Common myeloid progenitor, CD34-positive (primary cell): ENCODE data around the gene MTOR.

Experiments used
- CTCF ChIA-PET: fragments of 350-600 bp; sonication (Branson Sonifier 250); formaldehyde crosslinking; loops from one replicate; lab custom pipeline; 2021; ENCODE audit warnings: antibody characterized with exemption; lab: Charles Lee
- POLR2A ChIA-PET: fragments of 350-600 bp; sonication (Branson Sonifier 250); formaldehyde crosslinking; loops from one replicate; lab custom pipeline; 2021; ENCODE audit warnings: antibody characterized with exemption; lab: Charles Lee
- DNase-seq, 3 donors: peaks; one replicate each; pipeline versions ENCODE4 v3.0.0 to v3.0.0-alpha.2; 2013
- H3K27ac ChIP-seq, 2 experiments: 1 replicate in 1 of 2; 2 replicates in 1 of 2; pipeline ENCODE4 v1.7.0; 2013; ENCODE audit warnings: inconsistent platforms in 2 of 2, low read length in 2 of 2, mild to moderate bottlenecking in 2 of 2, low read depth in 1 of 2, moderate library complexity in 1 of 2; ENCODE audit not compliant: severe bottlenecking in 2 of 2, insufficient read depth in 1 of 2, poor library complexity in 1 of 2
- H3K27me3 ChIP-seq, 5 experiments: replicated peaks in 2 of 5; 1 replicate in 3 of 5; 2 replicates in 2 of 5; pipeline versions ENCODE4 v1.6.1 to v1.7.0; 2013; ENCODE audit warnings: low read length in 4 of 5, mild to moderate bottlenecking in 2 of 5, moderate library complexity in 2 of 5, inconsistent platforms in 1 of 5; ENCODE audit not compliant: insufficient read depth in 5 of 5, control insufficient read depth in 4 of 5
- H3K36me3 ChIP-seq, 4 experiments: 1 replicate in 2 of 4; 2 replicates in 2 of 4; pipeline versions ENCODE4 v1.6.1 to v1.7.0; 2013; ENCODE audit warnings: low read length in 3 of 4, control low read depth in 1 of 4, mild to moderate bottlenecking in 1 of 4; ENCODE audit not compliant: control insufficient read depth in 4 of 4, insufficient read depth in 4 of 4
- H3K4me1 ChIP-seq, 4 experiments: 1 replicate in 3 of 4; 2 replicates in 1 of 4; pipeline versions ENCODE4 v1.6.1 to v1.7.1; 2013; ENCODE audit warnings: low read length in 3 of 4, mild to moderate bottlenecking in 3 of 4, control low read depth in 1 of 4, inconsistent platforms in 1 of 4, moderate library complexity in 1 of 4; ENCODE audit not compliant: control insufficient read depth in 4 of 4, insufficient read depth in 4 of 4; ENCODE audit errors: control extremely low read depth in 1 of 4
- H3K4me3 ChIP-seq, 7 experiments: 1 replicate in 4 of 7; 2 replicates in 3 of 7; pipeline versions ENCODE4 v1.5.1 to v1.7.0; 2013; ENCODE audit warnings: mild to moderate bottlenecking in 7 of 7, low read length in 6 of 7, moderate library complexity in 6 of 7, inconsistent platforms in 2 of 7, low read depth in 2 of 7, control low read depth in 1 of 7; ENCODE audit not compliant: insufficient read depth in 4 of 7, control insufficient read depth in 1 of 7; ENCODE audit errors: extremely low read depth in 1 of 7
- H3K9me3 ChIP-seq, 5 experiments: 1 replicate in 4 of 5; 2 replicates in 1 of 5; pipeline versions ENCODE4 v1.6.1 to v1.7.1; 2013; ENCODE audit warnings: low read length in 4 of 5, mild to moderate bottlenecking in 2 of 5, inconsistent platforms in 1 of 5, low read depth in 1 of 5, moderate library complexity in 1 of 5; ENCODE audit not compliant: control insufficient read depth in 4 of 5, insufficient read depth in 2 of 5; ENCODE audit errors: control extremely low read depth in 1 of 5
- WGBS: methylation state at CpG from one replicate; pipeline ENCODE4 v1.1.5; 2013; ENCODE audit not compliant: insufficient coverage; 5-methylcytosine and 5-hydroxymethylcytosine counted together

Gene MTOR

DNA sequence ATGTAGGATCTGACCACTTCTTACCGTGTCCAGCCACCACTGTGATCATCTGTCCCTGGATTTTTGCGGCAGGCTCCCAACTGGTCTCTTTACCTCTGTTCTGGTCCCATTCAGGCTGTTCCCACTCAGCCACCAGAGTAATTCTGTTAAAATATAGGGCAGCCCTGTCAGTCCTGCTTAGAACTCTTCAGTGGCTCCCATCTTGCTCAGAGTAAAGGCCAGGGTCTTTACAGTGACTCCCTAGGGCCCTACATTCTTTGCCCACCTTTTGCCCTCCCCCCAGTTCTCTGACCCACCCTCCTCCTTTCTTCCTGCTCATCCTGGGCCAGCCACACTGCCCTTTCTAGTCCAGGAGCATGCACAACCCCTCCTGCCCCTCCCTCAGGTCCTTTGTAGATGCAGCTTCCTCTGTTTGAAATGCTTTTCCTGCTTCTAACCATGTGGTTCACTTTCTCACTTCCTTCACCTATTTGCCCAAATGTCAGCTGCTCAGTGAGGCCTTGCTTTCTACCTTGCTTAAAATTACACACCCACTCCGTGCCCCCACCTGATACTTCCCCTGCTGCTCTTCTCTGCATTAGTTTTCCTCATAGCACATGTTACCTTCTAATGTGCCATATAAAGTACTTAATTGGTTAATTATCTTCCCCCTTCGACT, 18.5 kb upstream of the MTOR start:
- peaks cover 11 to 42% (median 19%) of the 10 kb centered on the region in 4 experiments for H3K36me3 ChIP-seq
- peak in 1 of 3 donors; percentile 28 for DNase-seq
- peak overlapping the region in 2 of 7 experiments; percentile 17 to 36 for H3K4me3 ChIP-seq
- POLR2A ChIA-PET: no interaction called here
- H3K4me1 ChIP-seq: peaks cover 11 to 30% (median 17%) of the 10 kb centered on the region in 4 experiments
- CTCF ChIA-PET: interaction anchor here (0.7 to 1.4 kb wide), 2 partner anchors 7 to 57 kb away, joined by 3 read pairs; partner anchors contain the start of gene UBIAD1
- H3K9me3 ChIP-seq: no peaks in the 10 kb centered on the region
- 84% methylated on average over 2 of the region's 4 CpGs for WGBS
- H3K27me3 ChIP-seq: no peaks in the 10 kb centered on the region
- H3K27ac ChIP-seq: no peak overlapping the region

DNA sequence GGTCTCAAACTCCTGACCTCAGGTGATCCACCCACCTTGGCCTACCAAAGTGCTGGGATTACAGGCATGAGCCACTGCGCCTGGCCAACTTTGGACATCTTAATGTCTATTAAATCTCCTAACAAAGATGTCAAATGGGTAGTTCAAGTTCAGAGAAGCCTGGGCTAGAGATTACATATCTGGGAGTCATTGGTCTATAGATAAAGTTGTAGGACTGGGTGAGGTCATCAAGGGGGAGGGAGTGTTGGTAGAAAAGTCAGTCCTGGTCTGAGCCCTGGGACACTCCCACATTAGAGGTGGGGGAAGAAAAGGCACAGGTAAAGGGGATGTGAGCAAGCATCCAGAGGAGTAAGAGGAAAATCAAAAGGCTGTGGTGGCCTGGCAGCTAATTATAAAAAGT, 17.3 kb upstream of the MTOR start:
- DNase-seq: no peak
- H3K4me3 ChIP-seq: no peak overlapping the region
- POLR2A ChIA-PET: interaction anchor here (0.5 kb wide), 1 partner anchor 15 kb away, joined by 3 read pairs; no protein-coding TSS in a partner anchor
- peaks cover 17 to 43% (median 29%) of the 10 kb centered on the region in 4 experiments for H3K4me1 ChIP-seq
- no peaks in the 10 kb centered on the region for H3K9me3 ChIP-seq
- H3K27me3 ChIP-seq: no peaks in the 10 kb centered on the region
- CTCF ChIA-PET: no interaction called here
- no CpG with 5 or more reads among the region's 1 CpG for WGBS
- no peak overlapping the region for H3K27ac ChIP-seq
- peaks cover 7 to 37% (median 14%) of the 10 kb centered on the region in 4 experiments for H3K36me3 ChIP-seq

- Histone ChIP-seq H3K4me1 (peaks cover 17 to 47% (median 33%) of the 10 kb centered on the region in 4 experiments), H3K9me3 (no peaks in the 10 kb centered on the region), H3K36me3 (peaks cover 7 to 37% (median 14%) of the 10 kb centered on the region in 4 experiments), H3K27me3 (no peaks in the 10 kb centered on the region), H3K27ac (no peak overlapping the region), H3K4me3 (no peak overlapping the region)
- CTCF ChIA-PET: interaction anchor here (0.7 kb wide), 1 partner anchor 197 kb away, joined by 3 read pairs; no protein-coding TSS in a partner anchor
- 100% methylated on average over 4 of the region's 5 CpGs for WGBS
- POLR2A ChIA-PET: interaction anchor here (0.5 kb wide), 1 partner anchor 16 kb away, joined by 3 read pairs; no protein-coding TSS in a partner anchor
- DNase-seq: no peak
These were observed 16.8 kb upstream of the MTOR start for GRCh38 chr1:11279152-11279551.

DNA sequence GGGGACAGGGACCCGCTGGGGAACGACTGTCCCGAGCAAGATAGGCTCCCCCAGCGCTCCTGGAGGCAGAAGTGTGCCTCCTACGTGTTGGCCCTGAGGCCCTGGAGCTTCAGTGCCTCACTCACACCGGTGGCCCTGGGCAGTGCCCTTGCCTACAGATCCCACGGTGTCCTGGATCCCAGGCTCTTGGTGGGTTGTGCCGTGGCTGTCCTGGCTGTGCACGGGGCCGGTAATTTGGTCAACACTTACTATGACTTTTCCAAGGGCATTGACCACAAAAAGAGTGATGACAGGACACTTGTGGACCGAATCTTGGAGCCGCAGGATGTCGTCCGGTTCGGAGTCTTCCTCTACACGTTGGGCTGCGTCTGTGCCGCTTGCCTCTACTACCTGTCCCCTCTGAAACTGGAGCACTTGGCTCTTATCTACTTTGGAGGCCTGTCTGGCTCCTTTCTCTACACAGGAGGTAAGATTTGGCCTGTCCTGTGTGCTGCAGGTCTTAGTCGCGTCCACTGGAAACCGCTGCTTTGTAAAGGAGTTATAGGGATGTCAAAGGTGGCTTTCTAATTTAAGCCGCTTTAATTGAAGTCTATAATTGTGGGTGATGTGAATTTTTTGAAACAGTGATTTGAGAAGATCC, 11.4 kb upstream of the MTOR start:
- Histone ChIP-seq H3K27me3 (no peaks in the 10 kb centered on the region), H3K9me3 (no peaks in the 10 kb centered on the region), H3K4me3 (peak overlapping the region; percentile 31 to 99 (median 89)), H3K27ac (peak overlapping the region; percentile 83 to 95), H3K4me1 (peaks cover 9 to 37% (median 28%) of the 10 kb centered on the region in 4 experiments), H3K36me3 (peaks cover 0 to 8% (median 4%) of the 10 kb centered on the region in 4 experiments)
- 2% methylated on average over 21 of the region's 22 CpGs for WGBS
- ChIA-PET CTCF (interaction anchor here (0.9 to 1.6 kb wide), 4 partner anchors 8 to 32 kb away, joined by 3 to 6 read pairs (median 3); partner anchors contain the start of gene MTOR), POLR2A (interaction anchor here (1.0 kb wide), 2 partner anchors 10 to 11 kb away, joined by 3 to 5 read pairs; no protein-coding TSS in a partner anchor)
- peak in 1 of 3 donors; percentile 34 for DNase-seq

- Histone ChIP-seq H3K4me1 (peaks cover 9 to 37% (median 28%) of the 10 kb centered on the region in 4 experiments), H3K4me3 (peak within 1 kb of the TSS; percentile 31 to 99 (median 89)), H3K27ac (peak within 1 kb of the TSS; percentile 83 to 95), H3K27me3 (no peaks in the 10 kb centered on the region), H3K36me3 (peaks cover 0 to 8% (median 3%) of the 10 kb centered on the region in 4 experiments), H3K9me3 (no peaks in the 10 kb centered on the region)
- CTCF ChIA-PET: interaction anchor here (0.9 to 1.6 kb wide), 4 partner anchors 8 to 31 kb away, joined by 3 to 6 read pairs (median 3); partner anchors contain the start of gene MTOR
- POLR2A ChIA-PET: interaction anchor here (1.0 kb wide), 2 partner anchors 10 to 11 kb away, joined by 3 to 5 read pairs; no protein-coding TSS in a partner anchor
- peak; percentile 87 to 94 (median 93) for DNase-seq
- WGBS: 0% methylated on average over 33 of the region's 64 CpGs
These were observed 10.7 kb upstream of the MTOR start, which contains the start of gene UBIAD1 for GRCh38 chr1:11272832-11273594. TSS of gene UBIAD1 (plus strand) at chr1:11273198. CDS start at chr1:11273532, 334 bp downstream.

DNA sequence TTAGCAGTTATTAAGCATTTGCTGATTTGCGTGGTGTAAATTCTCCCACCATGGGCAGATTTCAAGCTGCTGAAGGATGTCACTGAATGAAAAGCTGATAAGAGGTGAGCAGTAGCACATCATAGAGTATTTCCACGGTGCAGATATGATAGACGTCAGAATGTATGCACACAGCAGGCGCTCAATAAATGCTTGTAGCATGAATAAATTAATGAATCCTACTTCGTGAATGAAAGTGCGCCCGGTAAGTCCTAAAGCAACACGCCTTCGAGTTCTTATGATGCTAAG, 10.1 kb upstream of the MTOR start:
- peak overlapping the region in 5 of 7 experiments; percentile 56 to 79 (median 61) for H3K4me3 ChIP-seq
- CTCF ChIA-PET: interaction anchor here (1.1 to 1.6 kb wide), 4 partner anchors 10 to 30 kb away, joined by 3 to 6 read pairs (median 3); partner anchors contain the start of gene MTOR
- POLR2A ChIA-PET: no interaction called here
- H3K9me3 ChIP-seq: no peaks in the 10 kb centered on the region
- H3K4me1 ChIP-seq: peaks cover 9 to 37% (median 28%) of the 10 kb centered on the region in 4 experiments
- peaks cover 0 to 8% (median 0%) of the 10 kb centered on the region in 4 experiments for H3K36me3 ChIP-seq
- WGBS: 17% methylated on average over 9 of the region's 9 CpGs
- peak in 2 of 3 donors; percentile 60 to 67 for DNase-seq
- H3K27me3 ChIP-seq: no peaks in the 10 kb centered on the region
- H3K27ac ChIP-seq: no peak overlapping the region
